ENCODE data around the gene ZNF398. TPM values are rescaled to one million over a fixed set of nuclear protein-coding genes. Genes with fewer than 3 reads are reported as not detected.
A peak's percentile ranks its signal among the peaks of the same experiment; 100 is the strongest.

ZNF398 gene
- total and polyA plus RNA-seq, 9 of the 15 experiments (the other 6 are each of a cell fraction or from before 2014, with no cell fraction given) = 4.0 to 18.6 (median 10.4) TPM

DNA sequence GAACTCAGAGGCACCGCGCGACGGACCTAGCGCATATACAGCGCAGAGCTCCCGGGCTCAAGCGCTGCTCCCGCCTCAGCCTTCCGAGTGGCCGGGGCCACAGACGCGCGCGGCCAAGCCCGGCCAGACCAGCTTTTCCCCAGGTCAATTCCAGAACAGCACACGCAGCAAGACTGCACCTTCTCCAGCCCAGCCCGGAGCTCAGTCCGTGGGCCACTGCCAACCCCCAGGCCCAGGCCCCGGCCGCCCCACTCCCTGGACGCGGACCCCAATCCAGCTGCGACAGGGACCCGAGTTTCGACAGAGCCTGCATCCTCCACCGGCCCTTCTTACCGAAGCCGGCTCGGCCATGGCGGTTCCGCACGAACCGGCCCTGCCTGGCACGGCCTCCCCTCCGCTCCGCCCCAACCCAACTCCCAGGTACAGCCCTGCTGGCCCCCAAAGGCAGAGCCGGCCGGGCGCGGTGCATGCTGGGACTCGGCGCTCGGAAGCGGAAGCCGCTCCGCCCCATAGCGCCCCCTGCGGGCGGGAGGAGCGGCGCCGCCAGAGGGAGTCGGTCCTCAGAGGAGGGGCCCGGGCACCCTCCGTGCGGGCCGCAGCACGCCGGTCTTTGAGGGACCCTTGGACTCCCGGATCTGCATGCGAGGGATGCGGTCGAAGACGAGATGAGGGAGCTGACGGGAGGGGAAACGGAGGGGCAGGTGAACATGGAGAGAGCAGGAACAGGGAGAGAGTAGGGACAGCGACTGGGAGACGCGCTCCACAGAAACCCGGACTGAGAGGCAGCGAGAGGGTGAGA is 21.2 kb upstream of the ZNF398 start, which contains the start of gene ZNF425 (continued):
- TF ChIP-seq JUND (IDR thresholded peaks at IDR 0.05; ENCODE audit: borderline replicate concordance, low read depth, low read length) = peak; percentile 77
- TF ChIP-seq JUND (tag; IDR thresholded peaks at IDR 0.05; ENCODE audit: borderline replicate concordance, low read depth, low read length) = no peak; the same call in 2 of the 3 replicates
- TF ChIP-seq, protein P1, sequence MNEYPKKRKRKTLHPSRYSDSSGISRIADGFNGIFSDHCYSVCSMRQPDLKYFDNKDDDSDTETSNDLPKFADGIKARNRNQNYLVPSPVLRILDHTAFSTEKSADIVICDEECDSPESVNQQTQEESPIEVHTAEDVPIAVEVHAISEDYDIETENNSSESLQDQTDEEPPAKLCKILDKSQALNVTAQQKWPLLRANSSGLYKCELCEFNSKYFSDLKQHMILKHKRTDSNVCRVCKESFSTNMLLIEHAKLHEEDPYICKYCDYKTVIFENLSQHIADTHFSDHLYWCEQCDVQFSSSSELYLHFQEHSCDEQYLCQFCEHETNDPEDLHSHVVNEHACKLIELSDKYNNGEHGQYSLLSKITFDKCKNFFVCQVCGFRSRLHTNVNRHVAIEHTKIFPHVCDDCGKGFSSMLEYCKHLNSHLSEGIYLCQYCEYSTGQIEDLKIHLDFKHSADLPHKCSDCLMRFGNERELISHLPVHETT (CRISPR knock-in tag; conservative IDR thresholded peaks at IDR 0.05 in 1 of 2, IDR thresholded peaks at IDR 0.05 in 1 of 2) = peak in 1 of 2 experiments; percentile 88; a peak in 2 of 4 replicates
- TF ChIP-seq TAF15 (IDR thresholded peaks at IDR 0.05; ENCODE audit: low read depth, low read length) = no peak
- peak; percentile 87; the same call in 1 of the 2 replicates for TF ChIP-seq RBM15 (IDR thresholded peaks at IDR 0.05; ENCODE audit: insufficient read depth, low read length)
- peak; percentile 66; the same call in 1 of the 2 replicates for TF ChIP-seq ZNF175 (CRISPR knock-in tag; IDR thresholded peaks at IDR 0.05; ENCODE audit: low read depth)
- peak; percentile 99 for TF ChIP-seq FIP1L1 (IDR thresholded peaks at IDR 0.05; ENCODE audit: low read depth, low read length, poor library complexity, severe bottlenecking)
- TF ChIP-seq SMAD1 (IDR thresholded peaks at IDR 0.05; ENCODE audit: low read depth, low read length, partially characterized antibody) = peak; percentile 90
- no peak for TF ChIP-seq ZNF23 (CRISPR knock-in tag; IDR thresholded peaks at IDR 0.05)
- TF ChIP-seq, protein P2, sequence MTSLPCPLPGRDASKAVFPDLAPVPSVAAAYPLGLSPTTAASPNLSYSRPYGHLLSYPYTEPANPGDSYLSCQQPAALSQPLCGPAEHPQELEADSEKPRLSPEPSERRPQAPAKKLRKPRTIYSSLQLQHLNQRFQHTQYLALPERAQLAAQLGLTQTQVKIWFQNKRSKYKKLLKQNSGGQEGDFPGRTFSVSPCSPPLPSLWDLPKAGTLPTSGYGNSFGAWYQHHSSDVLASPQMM (CRISPR knock-in tag; IDR thresholded peaks at IDR 0.05) = no peak
- TF ChIP-seq PHF21A (IDR thresholded peaks at IDR 0.05; ENCODE audit: borderline replicate concordance, low read depth) = peak; percentile 62; the same call in 1 of the 2 replicates
- no peak for TF ChIP-seq HOXB6 (CRISPR knock-in tag; IDR thresholded peaks at IDR 0.05; ENCODE audit: borderline replicate concordance)
- TF ChIP-seq KDM2B (CRISPR knock-in tag; IDR thresholded peaks at IDR 0.05) = peak; percentile 97
- no peak; the same call in 1 of the 2 replicates for TF ChIP-seq MAFK (IDR thresholded peaks at IDR 0.05; ENCODE audit: low read length)
- no peak; the same call in 1 of the 2 replicates for TF ChIP-seq ZNF583 (CRISPR knock-in tag; IDR thresholded peaks at IDR 0.05)
- TF ChIP-seq, protein P3, sequence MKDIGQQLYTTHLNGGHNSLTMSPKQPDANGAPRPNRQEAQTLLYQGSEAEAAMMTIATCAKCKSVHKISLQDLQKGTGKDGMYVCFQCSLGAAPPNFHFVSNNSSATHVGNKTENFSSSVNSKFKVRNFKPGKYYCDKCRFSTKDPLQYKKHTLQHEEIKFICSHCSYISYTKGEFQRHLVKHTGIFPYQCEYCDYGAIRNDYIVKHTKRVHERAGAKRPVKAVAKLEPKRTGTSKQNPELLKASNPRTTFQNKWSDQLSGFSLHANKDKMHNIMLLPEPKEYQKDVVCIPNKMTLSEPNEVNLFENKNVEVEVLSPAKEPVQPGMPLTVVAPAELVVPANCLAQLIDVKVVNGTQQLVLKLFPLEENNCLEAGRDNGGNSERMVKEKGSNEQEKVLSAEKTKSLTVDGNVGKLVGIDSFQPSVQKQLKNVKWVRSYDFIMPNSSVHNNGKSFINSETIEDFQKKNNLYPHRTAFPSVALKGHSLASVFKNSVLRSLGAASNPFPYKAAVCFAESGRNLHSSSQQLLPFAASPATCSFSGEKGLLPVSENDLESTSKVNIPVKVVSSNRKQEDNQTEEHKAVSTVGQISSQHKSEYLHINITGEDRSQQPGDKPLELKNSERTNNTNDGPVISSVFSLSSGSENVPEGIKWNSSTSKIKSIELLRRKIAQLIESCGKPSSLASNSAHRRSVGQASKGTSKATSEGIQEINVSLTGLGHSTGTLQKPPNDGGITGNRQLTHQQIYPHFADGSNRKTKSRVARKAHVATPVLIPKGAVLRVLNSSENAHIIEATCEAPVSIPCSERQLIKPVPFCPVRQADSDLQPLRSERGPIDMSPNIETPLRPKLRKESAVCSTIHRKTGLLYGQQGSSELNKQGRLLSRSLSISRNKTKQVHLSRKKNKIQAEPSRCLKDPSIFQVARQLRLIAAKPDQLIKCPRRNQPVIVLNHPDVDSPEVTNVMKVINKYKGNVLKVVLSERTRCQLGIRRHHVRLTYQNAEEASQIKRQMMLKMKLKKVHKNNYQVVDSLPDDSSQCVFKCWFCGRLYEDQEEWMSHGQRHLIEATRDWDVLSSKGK (CRISPR knock-in tag; IDR thresholded peaks at IDR 0.05) = no peak
- TF ChIP-seq, protein P4, sequence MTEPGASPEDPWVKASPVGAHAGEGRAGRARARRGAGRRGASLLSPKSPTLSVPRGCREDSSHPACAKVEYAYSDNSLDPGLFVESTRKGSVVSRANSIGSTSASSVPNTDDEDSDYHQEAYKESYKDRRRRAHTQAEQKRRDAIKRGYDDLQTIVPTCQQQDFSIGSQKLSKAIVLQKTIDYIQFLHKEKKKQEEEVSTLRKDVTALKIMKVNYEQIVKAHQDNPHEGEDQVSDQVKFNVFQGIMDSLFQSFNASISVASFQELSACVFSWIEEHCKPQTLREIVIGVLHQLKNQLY (CRISPR knock-in tag; conservative IDR thresholded peaks at IDR 0.05) = peak in 1 of 2 experiments; percentile 95
- TF ChIP-seq PYGO2 (tag; IDR thresholded peaks at IDR 0.05) = no peak
- no peak for TF ChIP-seq POLR3A (IDR thresholded peaks at IDR 0.05; ENCODE audit: borderline replicate concordance, extremely low read depth, insufficient read depth, insufficient read length)
- peak; percentile 53; the same call in 1 of the 2 replicates for TF ChIP-seq TCF7L2 (IDR thresholded peaks at IDR 0.05; ENCODE audit: low read depth, low read length)

Measured in K562 (cell line).